ENCODE measurements around the gene GBX2. TPM values are rescaled to one million over a fixed set of nuclear protein-coding genes. Genes with fewer than 3 reads are reported as not detected.

GBX2 gene
- total RNA-seq, 2 donors from 2014 or later = not detected

- Histone ChIP-seq H3K27ac (no peak overlapping the region), H3K9me3 (no peaks in the 10 kb centered on the region), H3K4me1 (no peaks in the 10 kb centered on the region), H3K36me3 (no peaks in the 10 kb centered on the region), H3K27me3 (no peaks in the 10 kb centered on the region), H3K4me3 (no peak overlapping the region)
- TF ChIP-seq CTCF (IDR thresholded peaks at IDR 0.05) = no peak
- DNase-seq (ENCODE audit: low spot score) = no peak
These were observed 47.4 kb downstream of the GBX2 start for GRCh38 chr2:236120829-236121228.

- no peak for DNase-seq (ENCODE audit: low spot score)
- Histone ChIP-seq H3K27ac (no peak overlapping the region), H3K4me1 (no peaks in the 10 kb centered on the region), H3K9me3 (no peaks in the 10 kb centered on the region), H3K36me3 (no peaks in the 10 kb centered on the region), H3K4me3 (no peak overlapping the region), H3K27me3 (no peaks in the 10 kb centered on the region)
- TF ChIP-seq CTCF (IDR thresholded peaks at IDR 0.05) = no peak
These were observed 48.0 kb downstream of the GBX2 start for GRCh38 chr2:236120141-236120601.

- no peak overlapping the region for H3K27ac ChIP-seq
- no peaks in the 10 kb centered on the region for H3K27me3 ChIP-seq
- no peaks in the 10 kb centered on the region for H3K4me1 ChIP-seq
- TF ChIP-seq CTCF (IDR thresholded peaks at IDR 0.05) = no peak
- DNase-seq (ENCODE audit: low spot score) = no peak
- no peaks in the 10 kb centered on the region for H3K36me3 ChIP-seq
- no peak overlapping the region for H3K4me3 ChIP-seq
- H3K9me3 ChIP-seq = no peaks in the 10 kb centered on the region
These were observed 48.7 kb downstream of the GBX2 start for GRCh38 chr2:236119476-236119875.

- DNase-seq (ENCODE audit: low spot score) = no peak
- H3K27me3 ChIP-seq = no peaks in the 10 kb centered on the region
- no peak for TF ChIP-seq CTCF (IDR thresholded peaks at IDR 0.05)
These were observed 49.2 kb downstream of the GBX2 start for GRCh38 chr2:236119003-236119402.

GRCh38 chr2:236117861-236118269 is 50.3 kb downstream of the GBX2 start:
- TF ChIP-seq CTCF (IDR thresholded peaks at IDR 0.05) = no peak
- no peaks in the 10 kb centered on the region for H3K4me1 ChIP-seq
- H3K27ac ChIP-seq = no peak overlapping the region
- H3K4me3 ChIP-seq = no peak overlapping the region
- DNase-seq (ENCODE audit: low spot score) = no peak
- H3K27me3 ChIP-seq = no peaks in the 10 kb centered on the region
- H3K9me3 ChIP-seq = no peaks in the 10 kb centered on the region
- H3K36me3 ChIP-seq = no peaks in the 10 kb centered on the region

More at GRCh38 chr2:236119003-236119402, 49.2 kb downstream of the GBX2 start:
- Histone ChIP-seq H3K36me3 (no peaks in the 10 kb centered on the region), H3K4me3 (no peak overlapping the region), H3K27ac (no peak overlapping the region), H3K9me3 (no peaks in the 10 kb centered on the region), H3K4me1 (no peaks in the 10 kb centered on the region)

GRCh38 chr2:236117401-236117800 is 50.8 kb downstream of the GBX2 start:
- TF ChIP-seq CTCF (IDR thresholded peaks at IDR 0.05) = no peak
- no peak for DNase-seq (ENCODE audit: low spot score)
- Histone ChIP-seq H3K27me3 (no peaks in the 10 kb centered on the region), H3K4me1 (no peaks in the 10 kb centered on the region), H3K36me3 (no peaks in the 10 kb centered on the region), H3K4me3 (no peak overlapping the region), H3K27ac (no peak overlapping the region), H3K9me3 (no peaks in the 10 kb centered on the region)

Measured in right atrium auricular region (tissue), 2 donors.